ENCODE data around the gene NUDT3. TPM values are rescaled to one million over a fixed set of nuclear protein-coding genes. Genes with fewer than 3 reads are reported as not detected.

The NUDT3 gene
- total RNA-seq, 1 donor from 2014 or later = 16.7 TPM

GRCh38 chr6:34237316-34237721, 155.2 kb downstream of the NUDT3 start:
- H3K27ac ChIP-seq (ENCODE audit: low read depth, low read length) = peak overlapping the region; percentile 81
- Mint-ChIP-seq H3K4me3 (ENCODE audit: unreplicated experiment) (no peak overlapping the region), H3K36me3 (ENCODE audit: low read depth, unreplicated experiment) (peaks cover 4% of the 10 kb centered on the region), H3K27me3 (ENCODE audit: low read depth, unreplicated experiment) (no peaks in the 10 kb centered on the region), H3K9me3 (ENCODE audit: unreplicated experiment) (no peaks in the 10 kb centered on the region), H3K4me1 (ENCODE audit: low read depth, unreplicated experiment) (peaks cover 6% of the 10 kb centered on the region), H3K27ac (ENCODE audit: unreplicated experiment) (no peak overlapping the region)
- no peak for DNase-seq (ENCODE audit: low read depth)
- H3K4me3 ChIP-seq (ENCODE audit: insufficient read depth, low read depth, low read length) = peak overlapping the region; percentile 74
- peaks cover 40% of the 10 kb centered on the region for H3K4me1 ChIP-seq (ENCODE audit: insufficient read depth, low read length)
- peak overlapping the region; percentile 9 for H2AFZ ChIP-seq (ENCODE audit: low read depth, low read length)
- peak overlapping the region; percentile 85 for H3K9ac ChIP-seq (ENCODE audit: low read length)
- no peaks in the 10 kb centered on the region for H3K9me3 ChIP-seq (ENCODE audit: insufficient read depth, low read depth, low read length)
- H3K79me2 ChIP-seq (ENCODE audit: insufficient read depth, low read length) = peaks cover 49% of the 10 kb centered on the region
- peaks cover 35% of the 10 kb centered on the region for H4K20me1 ChIP-seq (ENCODE audit: insufficient read depth, low read length)
- H3K4me2 ChIP-seq (ENCODE audit: low read length) = peak overlapping the region; percentile 97
- H3K27me3 ChIP-seq (ENCODE audit: insufficient read depth, low read length) = no peaks in the 10 kb centered on the region
- no peak for FAIRE-seq
- H3K36me3 ChIP-seq (ENCODE audit: insufficient read depth, low read length) = peaks cover 14% of the 10 kb centered on the region
- TF ChIP-seq EZH2 (IDR thresholded peaks at IDR 0.05; ENCODE audit: insufficient read depth, low read length) (no peak), CTCF (IDR thresholded peaks at IDR 0.05; ENCODE audit: insufficient read depth, low read depth, low read length) (no peak)

GRCh38 chr6:34236443-34237315, 155.8 kb downstream of the NUDT3 start, which contains the start of gene HMGA1:
TSS of gene HMGA1 (plus strand) at chr6:34236873. CDS start at chr6:34240781, 3,908 bp downstream.
- H3K79me2 ChIP-seq (ENCODE audit: insufficient read depth, low read length) = peaks cover 42% of the 10 kb centered on the region
- peak within 1 kb of the TSS; percentile 85 for H3K9ac ChIP-seq (ENCODE audit: low read length)
- no peak for FAIRE-seq

More at GRCh38 chr6:34236443-34237315, 155.8 kb downstream of the NUDT3 start, which contains the start of gene HMGA1:
- H3K27me3 ChIP-seq (ENCODE audit: insufficient read depth, low read length) = no peaks in the 10 kb centered on the region
- H3K9me3 Mint-ChIP-seq (ENCODE audit: unreplicated experiment) = no peaks in the 10 kb centered on the region
- peak within 1 kb of the TSS; percentile 74 for H3K4me3 ChIP-seq (ENCODE audit: insufficient read depth, low read depth, low read length)
- H3K27ac Mint-ChIP-seq (ENCODE audit: unreplicated experiment) = peak within 1 kb of the TSS; percentile 71
- H3K36me3 ChIP-seq (ENCODE audit: insufficient read depth, low read length) = peaks cover 7% of the 10 kb centered on the region
- H4K20me1 ChIP-seq (ENCODE audit: insufficient read depth, low read length) = peaks cover 31% of the 10 kb centered on the region
- peaks cover 36% of the 10 kb centered on the region for H3K4me1 ChIP-seq (ENCODE audit: insufficient read depth, low read length)
- no peaks in the 10 kb centered on the region for H3K27me3 Mint-ChIP-seq (ENCODE audit: low read depth, unreplicated experiment)
- H3K9me3 ChIP-seq (ENCODE audit: insufficient read depth, low read depth, low read length) = no peaks in the 10 kb centered on the region
- H3K4me1 Mint-ChIP-seq (ENCODE audit: low read depth, unreplicated experiment) = peaks cover 2% of the 10 kb centered on the region
- peaks cover 3% of the 10 kb centered on the region for H3K36me3 Mint-ChIP-seq (ENCODE audit: low read depth, unreplicated experiment)
- peak within 1 kb of the TSS; percentile 97 for H3K4me2 ChIP-seq (ENCODE audit: low read length)
- H2AFZ ChIP-seq (ENCODE audit: low read depth, low read length) = peak within 1 kb of the TSS; percentile 9
- peak within 1 kb of the TSS; percentile 81 for H3K27ac ChIP-seq (ENCODE audit: low read depth, low read length)
- TF ChIP-seq EZH2 (IDR thresholded peaks at IDR 0.05; ENCODE audit: insufficient read depth, low read length) (no peak), CTCF (IDR thresholded peaks at IDR 0.05; ENCODE audit: insufficient read depth, low read depth, low read length) (no peak)
- DNase-seq (ENCODE audit: low read depth) = peak; percentile 68
- peak within 1 kb of the TSS; percentile 77 for H3K4me3 Mint-ChIP-seq (ENCODE audit: unreplicated experiment)

Data from astrocyte (in vitro differentiated cells and primary cell).